ENCODE measurements around the gene TRPV3.
A peak's percentile ranks its signal among the peaks of the same experiment; 100 is the strongest.

TRPV3 gene

GRCh38 chr17:3559270-3559645 is 1.6 kb upstream of the TRPV3 start:
- peak overlapping the region; percentile 11 for H3K9ac ChIP-seq (ENCODE audit: low read length)
- no peak overlapping the region for H2BK120ac ChIP-seq (ENCODE audit: insufficient read depth, low read length, poor library complexity)
- H3K79me2 ChIP-seq (ENCODE audit: control insufficient read depth, insufficient read depth, low read length, poor library complexity) = no peaks in the 10 kb centered on the region
- H3K79me1 ChIP-seq (ENCODE audit: low read length) = no peaks in the 10 kb centered on the region
- no CpG with 5 or more reads among the region's 9 CpGs for WGBS (ENCODE audit: extremely low coverage, insufficient coverage, insufficient read length)
- no peak overlapping the region for H2BK5ac ChIP-seq (ENCODE audit: low read depth, low read length, poor library complexity)
- H3K4ac ChIP-seq (ENCODE audit: low read depth, low read length) = no peak overlapping the region
- no peak for DNase-seq
- H3K9me3 ChIP-seq (ENCODE audit: insufficient read depth, low read depth, low read length) = no peaks in the 10 kb centered on the region
- no peak overlapping the region for H4K91ac ChIP-seq (ENCODE audit: low read depth, low read length)
- no peak overlapping the region for H3K4me3 ChIP-seq (ENCODE audit: low read depth, low read length)
- no peak overlapping the region for H3K14ac ChIP-seq (ENCODE audit: low read length)
- peaks cover 0 to 3% of the 10 kb centered on the region in 2 experiments for H3K4me1 ChIP-seq (ENCODE audit: control insufficient read depth in 1 of 2, insufficient read depth in 2 of 2, low read length in 2 of 2)
- no peaks in the 10 kb centered on the region for H3K36me3 ChIP-seq (ENCODE audit: control insufficient read depth in 1 of 2, insufficient read depth in 2 of 2, low read length in 2 of 2)
- no peak overlapping the region for H3K27ac ChIP-seq (ENCODE audit: low read depth, low read length)
- H2AFZ ChIP-seq (ENCODE audit: insufficient read depth, low read length, poor library complexity) = peak overlapping the region; percentile 25
- H2AK5ac ChIP-seq (ENCODE audit: low read length) = no peak overlapping the region
- no peak overlapping the region for H4K8ac ChIP-seq (ENCODE audit: low read depth, low read length)
- H3K4me2 ChIP-seq (ENCODE audit: low read length) = no peak overlapping the region
- no peaks in the 10 kb centered on the region for H3K27me3 ChIP-seq (ENCODE audit: insufficient read depth, low read length)
- H3K18ac ChIP-seq (ENCODE audit: low read length) = no peak overlapping the region
- no peak overlapping the region for H4K12ac ChIP-seq (ENCODE audit: low read depth, low read length)
- no peak overlapping the region for H3K23ac ChIP-seq (ENCODE audit: low read length)
- no peak overlapping the region for H2BK12ac ChIP-seq (ENCODE audit: low read length)

- no CpG with 5 or more reads among the region's 25 CpGs for WGBS (ENCODE audit: extremely low coverage, insufficient coverage, insufficient read length)
- H2BK12ac ChIP-seq (ENCODE audit: low read length) = no peak overlapping the region
These were observed 1.1 kb upstream of the TRPV3 start for GRCh38 chr17:3558603-3559269.

GRCh38 chr17:3556916-3557767 is 470 bp downstream of the TRPV3 start:
- Histone ChIP-seq H2AK5ac (ENCODE audit: low read length) (no peak overlapping the region), H3K36me3 (ENCODE audit: control insufficient read depth in 1 of 2, insufficient read depth in 2 of 2, low read length in 2 of 2) (no peaks in the 10 kb centered on the region), H3K9ac (ENCODE audit: low read length) (no peak overlapping the region), H3K23ac (ENCODE audit: low read length) (no peak overlapping the region), H4K8ac (ENCODE audit: low read depth, low read length) (no peak overlapping the region), H3K4me2 (ENCODE audit: low read length) (no peak overlapping the region), H4K12ac (ENCODE audit: low read depth, low read length) (no peak overlapping the region), H2AFZ (ENCODE audit: insufficient read depth, low read length, poor library complexity) (no peak overlapping the region), H2BK5ac (ENCODE audit: low read depth, low read length, poor library complexity) (no peak overlapping the region), H3K4me1 (ENCODE audit: control insufficient read depth in 1 of 2, insufficient read depth in 2 of 2, low read length in 2 of 2) (peaks cover 0 to 3% of the 10 kb centered on the region in 2 experiments), H2BK12ac (ENCODE audit: low read length) (no peak overlapping the region), H3K79me2 (ENCODE audit: control insufficient read depth, insufficient read depth, low read length, poor library complexity) (no peaks in the 10 kb centered on the region), H3K18ac (ENCODE audit: low read length) (no peak overlapping the region), H4K91ac (ENCODE audit: low read depth, low read length) (no peak overlapping the region), H3K9me3 (ENCODE audit: insufficient read depth, low read depth, low read length) (no peaks in the 10 kb centered on the region), H2BK120ac (ENCODE audit: insufficient read depth, low read length, poor library complexity) (no peak overlapping the region), H3K14ac (ENCODE audit: low read length) (no peak overlapping the region), H3K4ac (ENCODE audit: low read depth, low read length) (no peak overlapping the region), H3K27me3 (ENCODE audit: insufficient read depth, low read length) (no peaks in the 10 kb centered on the region), H3K27ac (ENCODE audit: low read depth, low read length) (no peak overlapping the region), H3K4me3 (ENCODE audit: low read depth, low read length) (no peak overlapping the region), H3K79me1 (ENCODE audit: low read length) (no peaks in the 10 kb centered on the region)
- no peak for DNase-seq
- WGBS (ENCODE audit: extremely low coverage, insufficient coverage, insufficient read length) = no CpG with 5 or more reads among the region's 15 CpGs

More at GRCh38 chr17:3558603-3559269, 1.1 kb upstream of the TRPV3 start:
- Histone ChIP-seq H4K91ac (ENCODE audit: low read depth, low read length) (no peak overlapping the region), H3K23ac (ENCODE audit: low read length) (no peak overlapping the region), H4K8ac (ENCODE audit: low read depth, low read length) (no peak overlapping the region), H3K4me3 (ENCODE audit: low read depth, low read length) (no peak overlapping the region), H3K4ac (ENCODE audit: low read depth, low read length) (no peak overlapping the region), H3K4me1 (ENCODE audit: control insufficient read depth in 1 of 2, insufficient read depth in 2 of 2, low read length in 2 of 2) (peaks cover 0 to 3% of the 10 kb centered on the region in 2 experiments), H3K79me2 (ENCODE audit: control insufficient read depth, insufficient read depth, low read length, poor library complexity) (no peaks in the 10 kb centered on the region), H2BK120ac (ENCODE audit: insufficient read depth, low read length, poor library complexity) (no peak overlapping the region), H3K36me3 (ENCODE audit: control insufficient read depth in 1 of 2, insufficient read depth in 2 of 2, low read length in 2 of 2) (no peaks in the 10 kb centered on the region), H3K9me3 (ENCODE audit: insufficient read depth, low read depth, low read length) (no peaks in the 10 kb centered on the region), H2AFZ (ENCODE audit: insufficient read depth, low read length, poor library complexity) (peak overlapping the region; percentile 25), H3K27me3 (ENCODE audit: insufficient read depth, low read length) (no peaks in the 10 kb centered on the region), H3K4me2 (ENCODE audit: low read length) (no peak overlapping the region), H3K9ac (ENCODE audit: low read length) (no peak overlapping the region), H2BK5ac (ENCODE audit: low read depth, low read length, poor library complexity) (no peak overlapping the region), H3K79me1 (ENCODE audit: low read length) (no peaks in the 10 kb centered on the region), H3K14ac (ENCODE audit: low read length) (no peak overlapping the region), H4K12ac (ENCODE audit: low read depth, low read length) (no peak overlapping the region), H3K18ac (ENCODE audit: low read length) (no peak overlapping the region), H2AK5ac (ENCODE audit: low read length) (no peak overlapping the region), H3K27ac (ENCODE audit: low read depth, low read length) (no peak overlapping the region)
- peak; percentile 85 to 89 for DNase-seq

- Histone ChIP-seq H3K27me3 (ENCODE audit: insufficient read depth, low read length) (no peaks in the 10 kb centered on the region), H2BK5ac (ENCODE audit: low read depth, low read length, poor library complexity) (no peak overlapping the region), H3K27ac (ENCODE audit: low read depth, low read length) (no peak overlapping the region), H3K14ac (ENCODE audit: low read length) (no peak overlapping the region), H4K8ac (ENCODE audit: low read depth, low read length) (no peak overlapping the region), H3K23ac (ENCODE audit: low read length) (no peak overlapping the region), H2BK120ac (ENCODE audit: insufficient read depth, low read length, poor library complexity) (no peak overlapping the region), H3K4me3 (ENCODE audit: low read depth, low read length) (no peak overlapping the region), H3K18ac (ENCODE audit: low read length) (no peak overlapping the region), H3K4ac (ENCODE audit: low read depth, low read length) (no peak overlapping the region), H2AFZ (ENCODE audit: insufficient read depth, low read length, poor library complexity) (no peak overlapping the region), H2BK12ac (ENCODE audit: low read length) (no peak overlapping the region), H2AK5ac (ENCODE audit: low read length) (no peak overlapping the region), H3K36me3 (ENCODE audit: control insufficient read depth in 1 of 2, insufficient read depth in 2 of 2, low read length in 2 of 2) (no peaks in the 10 kb centered on the region), H3K79me1 (ENCODE audit: low read length) (no peaks in the 10 kb centered on the region), H3K9ac (ENCODE audit: low read length) (no peak overlapping the region), H3K4me1 (ENCODE audit: control insufficient read depth in 1 of 2, insufficient read depth in 2 of 2, low read length in 2 of 2) (peaks cover 0 to 3% of the 10 kb centered on the region in 2 experiments), H3K79me2 (ENCODE audit: control insufficient read depth, insufficient read depth, low read length, poor library complexity) (no peaks in the 10 kb centered on the region), H4K12ac (ENCODE audit: low read depth, low read length) (no peak overlapping the region), H3K9me3 (ENCODE audit: insufficient read depth, low read depth, low read length) (no peaks in the 10 kb centered on the region), H4K91ac (ENCODE audit: low read depth, low read length) (no peak overlapping the region), H3K4me2 (ENCODE audit: low read length) (no peak overlapping the region)
- no peak for DNase-seq
- WGBS (ENCODE audit: extremely low coverage, insufficient coverage, insufficient read length) = no CpG with 5 or more reads among the region's 19 CpGs
These were observed 1.2 kb downstream of the TRPV3 start for GRCh38 chr17:3556239-3556915.

Data from trophoblast cell (in vitro differentiated cells and primary cell).